ENCODE data around the gene SLC35C1.

- TF ChIP-seq CTCF (IDR thresholded peaks at IDR 0.05) (no peak), POLR2A (IDR thresholded peaks at IDR 0.05) (no peak)
Measured at GRCh38 chr11:45810431-45811108, 5.6 kb downstream of the SLC35C1 start.
